Measurements from ENCODE around the gene SCAMP1. TPM values are rescaled to one million over a fixed set of nuclear protein-coding genes. Genes with fewer than 3 reads are reported as not detected.

The SCAMP1 gene
- total RNA-seq, 1 experiment from 2014 or later: 43.8 TPM

DNA sequence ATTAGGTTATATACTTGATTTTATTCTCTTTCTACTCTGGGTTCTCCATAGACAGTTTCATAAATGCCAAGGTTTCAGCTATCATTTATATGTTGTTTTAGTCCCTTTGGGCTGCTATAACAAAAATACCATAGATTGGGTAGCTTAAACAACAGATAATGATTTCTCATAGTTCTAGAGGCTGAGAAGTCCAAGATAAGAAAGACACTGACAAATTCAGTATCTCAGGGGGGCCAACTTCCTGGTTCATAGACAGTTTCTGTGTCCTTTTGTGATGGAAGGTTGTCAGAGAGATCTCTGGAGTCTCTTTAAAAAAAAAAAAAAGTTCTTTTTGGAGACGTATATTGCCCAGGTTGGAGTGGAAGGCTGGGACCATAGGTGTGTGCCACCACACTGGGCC is 113.3 kb downstream of the SCAMP1 start (continued):
- TF ChIP-seq NFYB (CRISPR knock-in tag; conservative IDR thresholded peaks at IDR 0.05; ENCODE audit: low read depth): no peak
- no peak for TF ChIP-seq JAZF1 (CRISPR knock-in tag; IDR thresholded peaks at IDR 0.05)
- TF ChIP-seq, protein P1, sequence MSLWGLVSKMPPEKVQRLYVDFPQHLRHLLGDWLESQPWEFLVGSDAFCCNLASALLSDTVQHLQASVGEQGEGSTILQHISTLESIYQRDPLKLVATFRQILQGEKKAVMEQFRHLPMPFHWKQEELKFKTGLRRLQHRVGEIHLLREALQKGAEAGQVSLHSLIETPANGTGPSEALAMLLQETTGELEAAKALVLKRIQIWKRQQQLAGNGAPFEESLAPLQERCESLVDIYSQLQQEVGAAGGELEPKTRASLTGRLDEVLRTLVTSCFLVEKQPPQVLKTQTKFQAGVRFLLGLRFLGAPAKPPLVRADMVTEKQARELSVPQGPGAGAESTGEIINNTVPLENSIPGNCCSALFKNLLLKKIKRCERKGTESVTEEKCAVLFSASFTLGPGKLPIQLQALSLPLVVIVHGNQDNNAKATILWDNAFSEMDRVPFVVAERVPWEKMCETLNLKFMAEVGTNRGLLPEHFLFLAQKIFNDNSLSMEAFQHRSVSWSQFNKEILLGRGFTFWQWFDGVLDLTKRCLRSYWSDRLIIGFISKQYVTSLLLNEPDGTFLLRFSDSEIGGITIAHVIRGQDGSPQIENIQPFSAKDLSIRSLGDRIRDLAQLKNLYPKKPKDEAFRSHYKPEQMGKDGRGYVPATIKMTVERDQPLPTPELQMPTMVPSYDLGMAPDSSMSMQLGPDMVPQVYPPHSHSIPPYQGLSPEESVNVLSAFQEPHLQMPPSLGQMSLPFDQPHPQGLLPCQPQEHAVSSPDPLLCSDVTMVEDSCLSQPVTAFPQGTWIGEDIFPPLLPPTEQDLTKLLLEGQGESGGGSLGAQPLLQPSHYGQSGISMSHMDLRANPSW (CRISPR knock-in tag; conservative IDR thresholded peaks at IDR 0.05; ENCODE audit: low read depth): no peak
- TF ChIP-seq ZBTB21 (CRISPR knock-in tag; IDR thresholded peaks at IDR 0.05; ENCODE audit: borderline replicate concordance): no peak
- TF ChIP-seq FOXP1 (CRISPR knock-in tag; IDR thresholded peaks at IDR 0.05; ENCODE audit: borderline replicate concordance): no peak
- TF ChIP-seq, protein P2, sequence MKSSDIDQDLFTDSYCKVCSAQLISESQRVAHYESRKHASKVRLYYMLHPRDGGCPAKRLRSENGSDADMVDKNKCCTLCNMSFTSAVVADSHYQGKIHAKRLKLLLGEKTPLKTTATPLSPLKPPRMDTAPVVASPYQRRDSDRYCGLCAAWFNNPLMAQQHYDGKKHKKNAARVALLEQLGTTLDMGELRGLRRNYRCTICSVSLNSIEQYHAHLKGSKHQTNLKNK (CRISPR knock-in tag; IDR thresholded peaks at IDR 0.05): no peak
- TF ChIP-seq, protein P3, sequence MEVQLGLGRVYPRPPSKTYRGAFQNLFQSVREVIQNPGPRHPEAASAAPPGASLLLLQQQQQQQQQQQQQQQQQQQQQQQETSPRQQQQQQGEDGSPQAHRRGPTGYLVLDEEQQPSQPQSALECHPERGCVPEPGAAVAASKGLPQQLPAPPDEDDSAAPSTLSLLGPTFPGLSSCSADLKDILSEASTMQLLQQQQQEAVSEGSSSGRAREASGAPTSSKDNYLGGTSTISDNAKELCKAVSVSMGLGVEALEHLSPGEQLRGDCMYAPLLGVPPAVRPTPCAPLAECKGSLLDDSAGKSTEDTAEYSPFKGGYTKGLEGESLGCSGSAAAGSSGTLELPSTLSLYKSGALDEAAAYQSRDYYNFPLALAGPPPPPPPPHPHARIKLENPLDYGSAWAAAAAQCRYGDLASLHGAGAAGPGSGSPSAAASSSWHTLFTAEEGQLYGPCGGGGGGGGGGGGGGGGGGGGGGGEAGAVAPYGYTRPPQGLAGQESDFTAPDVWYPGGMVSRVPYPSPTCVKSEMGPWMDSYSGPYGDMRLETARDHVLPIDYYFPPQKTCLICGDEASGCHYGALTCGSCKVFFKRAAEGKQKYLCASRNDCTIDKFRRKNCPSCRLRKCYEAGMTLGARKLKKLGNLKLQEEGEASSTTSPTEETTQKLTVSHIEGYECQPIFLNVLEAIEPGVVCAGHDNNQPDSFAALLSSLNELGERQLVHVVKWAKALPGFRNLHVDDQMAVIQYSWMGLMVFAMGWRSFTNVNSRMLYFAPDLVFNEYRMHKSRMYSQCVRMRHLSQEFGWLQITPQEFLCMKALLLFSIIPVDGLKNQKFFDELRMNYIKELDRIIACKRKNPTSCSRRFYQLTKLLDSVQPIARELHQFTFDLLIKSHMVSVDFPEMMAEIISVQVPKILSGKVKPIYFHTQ (CRISPR knock-in tag; IDR thresholded peaks at IDR 0.05): no peak

DNA sequence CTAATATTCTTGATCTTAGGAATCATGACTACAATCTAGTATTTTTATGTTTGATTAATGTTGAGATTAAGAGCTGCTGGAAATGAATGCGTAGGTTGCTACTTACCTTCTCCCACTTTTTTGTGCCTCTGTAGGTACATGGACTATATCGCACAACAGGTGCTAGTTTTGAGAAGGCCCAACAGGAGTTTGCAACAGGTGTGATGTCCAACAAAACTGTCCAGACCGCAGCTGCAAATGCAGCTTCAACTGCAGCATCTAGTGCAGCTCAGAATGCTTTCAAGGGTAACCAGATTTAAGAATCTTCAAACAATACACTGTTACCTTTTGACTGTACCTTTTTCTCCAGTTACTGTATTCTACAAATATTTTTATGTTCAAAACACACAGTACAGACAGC is 115.0 kb downstream of the SCAMP1 start:
- DNase-seq (ENCODE audit: low spot score) (no peak), ATAC-seq (no peak)
- POLR2A ChIA-PET: no interaction called here
- no peak overlapping the region for H3K4me3 Mint-ChIP-seq
- H3K27me3 Mint-ChIP-seq (ENCODE audit: low read depth): no peaks in the 10 kb centered on the region
- TF ChIP-seq, protein P4, sequence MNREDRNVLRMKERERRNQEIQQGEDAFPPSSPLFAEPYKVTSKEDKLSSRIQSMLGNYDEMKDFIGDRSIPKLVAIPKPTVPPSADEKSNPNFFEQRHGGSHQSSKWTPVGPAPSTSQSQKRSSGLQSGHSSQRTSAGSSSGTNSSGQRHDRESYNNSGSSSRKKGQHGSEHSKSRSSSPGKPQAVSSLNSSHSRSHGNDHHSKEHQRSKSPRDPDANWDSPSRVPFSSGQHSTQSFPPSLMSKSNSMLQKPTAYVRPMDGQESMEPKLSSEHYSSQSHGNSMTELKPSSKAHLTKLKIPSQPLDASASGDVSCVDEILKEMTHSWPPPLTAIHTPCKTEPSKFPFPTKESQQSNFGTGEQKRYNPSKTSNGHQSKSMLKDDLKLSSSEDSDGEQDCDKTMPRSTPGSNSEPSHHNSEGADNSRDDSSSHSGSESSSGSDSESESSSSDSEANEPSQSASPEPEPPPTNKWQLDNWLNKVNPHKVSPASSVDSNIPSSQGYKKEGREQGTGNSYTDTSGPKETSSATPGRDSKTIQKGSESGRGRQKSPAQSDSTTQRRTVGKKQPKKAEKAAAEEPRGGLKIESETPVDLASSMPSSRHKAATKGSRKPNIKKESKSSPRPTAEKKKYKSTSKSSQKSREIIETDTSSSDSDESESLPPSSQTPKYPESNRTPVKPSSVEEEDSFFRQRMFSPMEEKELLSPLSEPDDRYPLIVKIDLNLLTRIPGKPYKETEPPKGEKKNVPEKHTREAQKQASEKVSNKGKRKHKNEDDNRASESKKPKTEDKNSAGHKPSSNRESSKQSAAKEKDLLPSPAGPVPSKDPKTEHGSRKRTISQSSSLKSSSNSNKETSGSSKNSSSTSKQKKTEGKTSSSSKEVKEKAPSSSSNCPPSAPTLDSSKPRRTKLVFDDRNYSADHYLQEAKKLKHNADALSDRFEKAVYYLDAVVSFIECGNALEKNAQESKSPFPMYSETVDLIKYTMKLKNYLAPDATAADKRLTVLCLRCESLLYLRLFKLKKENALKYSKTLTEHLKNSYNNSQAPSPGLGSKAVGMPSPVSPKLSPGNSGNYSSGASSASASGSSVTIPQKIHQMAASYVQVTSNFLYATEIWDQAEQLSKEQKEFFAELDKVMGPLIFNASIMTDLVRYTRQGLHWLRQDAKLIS (CRISPR knock-in tag; IDR thresholded peaks at IDR 0.05; ENCODE audit: borderline replicate concordance): no peak
- TF ChIP-seq KAT7 (CRISPR knock-in tag; IDR thresholded peaks at IDR 0.05; ENCODE audit: borderline replicate concordance): no peak
- TF ChIP-seq RELA (CRISPR knock-in tag; IDR thresholded peaks at IDR 0.05; ENCODE audit: borderline replicate concordance): no peak
- CTCF ChIA-PET: no interaction called here
- H3K9me3 Mint-ChIP-seq: no peaks in the 10 kb centered on the region
- no peak overlapping the region for H3K27ac Mint-ChIP-seq
- no peaks in the 10 kb centered on the region for H3K4me1 Mint-ChIP-seq
- no peaks in the 10 kb centered on the region for H3K36me3 Mint-ChIP-seq

DNA sequence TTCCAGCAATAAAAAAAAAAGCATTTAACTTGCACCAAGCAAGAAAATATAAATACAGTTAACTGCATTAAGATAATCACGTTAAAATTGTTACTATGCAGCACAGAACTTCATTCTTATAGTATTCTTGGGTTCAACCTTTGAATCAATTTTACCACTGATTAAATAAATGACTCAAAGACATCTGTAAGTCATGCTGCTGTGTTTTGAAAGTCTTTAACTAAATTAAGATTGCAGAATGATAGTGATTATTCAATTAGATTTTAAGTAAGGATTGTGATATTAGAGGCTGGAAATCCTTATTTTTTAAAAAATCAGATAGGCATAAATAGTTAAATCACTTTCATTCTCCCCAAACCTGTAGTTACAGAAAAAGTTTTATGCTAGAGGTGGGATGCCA is 116.4 kb downstream of the SCAMP1 start:
- TF ChIP-seq, protein P5, sequence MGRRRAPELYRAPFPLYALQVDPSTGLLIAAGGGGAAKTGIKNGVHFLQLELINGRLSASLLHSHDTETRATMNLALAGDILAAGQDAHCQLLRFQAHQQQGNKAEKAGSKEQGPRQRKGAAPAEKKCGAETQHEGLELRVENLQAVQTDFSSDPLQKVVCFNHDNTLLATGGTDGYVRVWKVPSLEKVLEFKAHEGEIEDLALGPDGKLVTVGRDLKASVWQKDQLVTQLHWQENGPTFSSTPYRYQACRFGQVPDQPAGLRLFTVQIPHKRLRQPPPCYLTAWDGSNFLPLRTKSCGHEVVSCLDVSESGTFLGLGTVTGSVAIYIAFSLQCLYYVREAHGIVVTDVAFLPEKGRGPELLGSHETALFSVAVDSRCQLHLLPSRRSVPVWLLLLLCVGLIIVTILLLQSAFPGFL (CRISPR knock-in tag; IDR thresholded peaks at IDR 0.05; ENCODE audit: borderline replicate concordance): no peak
- no peak for TF ChIP-seq TEAD4 (CRISPR knock-in tag; IDR thresholded peaks at IDR 0.05)
- TF ChIP-seq, protein P6, sequence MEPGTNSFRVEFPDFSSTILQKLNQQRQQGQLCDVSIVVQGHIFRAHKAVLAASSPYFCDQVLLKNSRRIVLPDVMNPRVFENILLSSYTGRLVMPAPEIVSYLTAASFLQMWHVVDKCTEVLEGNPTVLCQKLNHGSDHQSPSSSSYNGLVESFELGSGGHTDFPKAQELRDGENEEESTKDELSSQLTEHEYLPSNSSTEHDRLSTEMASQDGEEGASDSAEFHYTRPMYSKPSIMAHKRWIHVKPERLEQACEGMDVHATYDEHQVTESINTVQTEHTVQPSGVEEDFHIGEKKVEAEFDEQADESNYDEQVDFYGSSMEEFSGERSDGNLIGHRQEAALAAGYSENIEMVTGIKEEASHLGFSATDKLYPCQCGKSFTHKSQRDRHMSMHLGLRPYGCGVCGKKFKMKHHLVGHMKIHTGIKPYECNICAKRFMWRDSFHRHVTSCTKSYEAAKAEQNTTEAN (CRISPR knock-in tag; IDR thresholded peaks at IDR 0.05): no peak
- H3K9me3 Mint-ChIP-seq: no peaks in the 10 kb centered on the region
- H3K4me1 Mint-ChIP-seq: no peaks in the 10 kb centered on the region
- DNase-seq (ENCODE audit: low spot score) (no peak), ATAC-seq (no peak)
- H3K4me3 Mint-ChIP-seq: no peak overlapping the region
- no peaks in the 10 kb centered on the region for H3K27me3 Mint-ChIP-seq (ENCODE audit: low read depth)
- no peak overlapping the region for H3K27ac Mint-ChIP-seq
- no peaks in the 10 kb centered on the region for H3K36me3 Mint-ChIP-seq
- CTCF ChIA-PET: no interaction called here
- POLR2A ChIA-PET: interaction anchor here (0.5 to 0.7 kb wide), 2 partner anchors 28 to 50 kb away, joined by 3 read pairs; no protein-coding TSS in a partner anchor

All from WTC11 (cell line).